ENCODE measurements around the gene BLMH.

Gene BLMH

GRCh38 chr17:30291543-30292285, at the start of gene BLMH:
BLMH (minus strand) TSS chr17:30291944; CDS start chr17:30291819, 125 bp downstream.
- peak; percentile 76 for DNase-seq

GRCh38 chr17:30340801-30341356, 49.1 kb upstream of the BLMH start:
- DNase-seq: no peak

GRCh38 chr17:30339086-30339485, 47.3 kb upstream of the BLMH start:
- DNase-seq: no peak

- DNase-seq: no peak
Measured at GRCh38 chr17:30337393-30337999, 45.8 kb upstream of the BLMH start.

DNA sequence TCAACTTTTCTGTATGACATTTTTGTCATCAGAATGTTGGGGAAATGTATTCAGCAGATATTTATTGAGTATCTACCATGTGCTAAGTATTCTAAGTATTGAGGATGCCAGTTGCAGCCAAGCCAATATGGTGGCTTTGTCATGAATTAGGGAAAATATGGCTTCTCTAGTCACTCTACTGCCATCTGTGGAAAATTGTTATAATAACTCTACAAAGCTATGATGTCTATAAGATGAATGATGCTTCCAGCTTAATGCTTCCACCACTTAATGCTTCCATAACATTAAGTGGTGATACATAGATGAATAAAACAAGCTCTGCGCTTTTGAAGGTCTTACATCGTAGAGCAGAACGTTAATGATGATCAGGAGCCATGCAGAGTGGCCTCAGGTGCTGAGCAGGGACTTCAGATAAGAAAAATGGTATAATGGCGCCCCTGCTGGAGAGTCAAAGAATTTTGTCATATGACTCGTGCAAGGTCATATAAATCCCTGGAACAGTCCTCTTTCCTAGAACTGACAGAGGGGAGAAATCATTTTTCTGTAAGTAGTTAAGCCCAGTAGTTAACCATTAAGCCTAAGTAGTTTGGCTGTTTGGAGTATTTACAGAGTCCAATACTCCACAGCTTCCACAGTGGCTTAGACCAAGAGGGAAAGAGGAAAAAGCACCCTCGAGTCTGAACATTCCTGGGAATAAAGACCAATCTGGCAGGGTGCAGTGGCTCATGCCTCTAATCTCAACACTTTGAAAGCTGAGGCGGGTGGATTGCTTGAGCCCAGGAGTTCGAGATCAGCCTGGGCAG, 44.8 kb upstream of the BLMH start:
- peak; percentile 36 for DNase-seq

- DNase-seq: no peak
Measured at GRCh38 chr17:30334421-30334820, 42.7 kb upstream of the BLMH start.

GRCh38 chr17:30333503-30334360, 42.0 kb upstream of the BLMH start, which contains the start of gene TMIGD1:
TMIGD1 (minus strand) TSS chr17:30334057; CDS start chr17:30332133, 1,924 bp downstream.
- DNase-seq: no peak

- no peak for DNase-seq
Measured at GRCh38 chr17:30332057-30332542, 40.4 kb upstream of the BLMH start.

GRCh38 chr17:30326809-30327208, 35.1 kb upstream of the BLMH start:
- no peak for DNase-seq

GRCh38 chr17:30324723-30325122, 33.0 kb upstream of the BLMH start:
- no peak for DNase-seq

DNA sequence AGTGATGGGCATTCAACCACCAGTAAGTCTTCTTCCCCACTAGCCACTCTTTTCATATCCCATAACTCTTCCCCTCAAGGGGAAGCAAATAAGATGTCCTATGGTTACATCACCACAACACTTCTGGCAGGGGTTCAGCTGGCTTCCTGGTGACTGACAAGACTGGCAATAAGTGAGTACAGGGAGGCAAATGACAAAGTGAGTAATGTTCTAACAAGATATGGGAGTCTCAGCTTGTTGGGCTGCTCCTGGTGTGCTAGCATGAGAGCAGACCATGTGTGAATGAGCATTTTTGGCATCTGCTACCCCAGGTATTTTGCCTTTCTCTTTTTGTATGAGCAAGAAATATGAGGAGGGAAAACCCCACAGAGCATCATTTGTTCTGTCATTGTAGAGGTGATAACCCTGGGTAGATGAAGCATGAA, 32.2 kb upstream of the BLMH start:
- DNase-seq: no peak

- DNase-seq: no peak
Measured at GRCh38 chr17:30323262-30323894, 31.6 kb upstream of the BLMH start.

- no peak for DNase-seq
Measured at GRCh38 chr17:30321314-30321713, 29.6 kb upstream of the BLMH start.

DNA sequence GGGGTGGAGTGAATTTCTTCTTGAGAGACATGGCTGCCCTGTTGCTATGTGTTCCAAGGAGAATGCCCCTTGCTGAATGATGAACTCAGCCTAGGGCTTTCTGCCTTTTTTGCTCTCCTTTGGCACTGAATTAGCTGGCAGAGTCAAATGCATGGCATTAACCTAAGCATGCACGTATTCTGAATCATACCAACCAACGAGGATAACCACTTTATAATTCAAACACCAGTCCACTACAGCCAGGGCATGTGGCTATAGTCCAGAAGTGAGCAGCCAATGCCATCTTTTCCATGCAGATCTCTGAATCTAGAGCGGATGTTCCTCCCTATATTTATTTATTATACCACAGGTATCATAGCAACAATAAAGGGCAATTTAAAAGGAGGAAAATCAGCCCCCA, 26.4 kb upstream of the BLMH start:
- no peak for DNase-seq

- DNase-seq: no peak
Measured at GRCh38 chr17:30316736-30317135, 25.0 kb upstream of the BLMH start.

DNA sequence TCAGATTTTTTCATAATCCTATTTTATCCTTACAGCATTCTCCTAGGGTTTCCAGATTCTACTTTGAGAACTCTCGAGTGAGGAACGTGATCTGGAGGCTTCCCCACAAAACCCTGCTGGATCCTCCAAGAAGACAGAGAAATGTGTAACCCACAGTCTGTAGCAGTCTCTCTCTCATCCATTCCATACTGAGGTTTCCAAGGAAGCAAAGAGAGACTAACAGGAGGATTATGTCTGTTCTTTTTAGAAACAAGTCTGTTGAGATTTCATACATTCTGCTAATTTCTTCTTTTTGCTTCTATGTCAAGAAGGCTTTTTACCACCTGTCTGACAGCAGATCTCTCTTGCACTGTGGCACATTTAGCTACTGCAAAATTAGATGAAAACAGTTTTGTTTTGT, 23.4 kb upstream of the BLMH start:
- DNase-seq: no peak

DNA sequence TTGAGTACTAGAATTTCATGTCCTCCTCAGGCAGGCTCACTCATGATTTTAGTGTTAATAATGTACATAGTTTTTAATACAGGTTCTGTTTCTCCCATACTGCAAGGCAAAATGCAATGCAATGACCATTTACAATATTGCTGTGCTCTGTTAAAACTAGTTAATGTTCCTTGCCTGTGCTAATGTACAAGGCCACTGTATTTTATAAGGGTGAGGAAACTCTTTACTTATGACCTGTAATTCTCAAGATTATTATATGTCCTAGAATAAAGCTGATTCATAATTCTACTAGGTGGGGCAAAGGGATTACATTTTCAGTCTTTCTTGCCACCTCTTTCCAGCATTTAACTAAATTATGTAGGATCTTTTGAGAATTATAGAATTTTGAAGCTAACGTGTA, 22.7 kb upstream of the BLMH start:
- no peak for DNase-seq

GRCh38 chr17:30312226-30312625, 20.5 kb upstream of the BLMH start:
- no peak for DNase-seq

GRCh38 chr17:30310562-30310961, 18.8 kb upstream of the BLMH start:
- DNase-seq: no peak

- no peak for DNase-seq
Measured at GRCh38 chr17:30309591-30309990, 17.8 kb upstream of the BLMH start.

DNA sequence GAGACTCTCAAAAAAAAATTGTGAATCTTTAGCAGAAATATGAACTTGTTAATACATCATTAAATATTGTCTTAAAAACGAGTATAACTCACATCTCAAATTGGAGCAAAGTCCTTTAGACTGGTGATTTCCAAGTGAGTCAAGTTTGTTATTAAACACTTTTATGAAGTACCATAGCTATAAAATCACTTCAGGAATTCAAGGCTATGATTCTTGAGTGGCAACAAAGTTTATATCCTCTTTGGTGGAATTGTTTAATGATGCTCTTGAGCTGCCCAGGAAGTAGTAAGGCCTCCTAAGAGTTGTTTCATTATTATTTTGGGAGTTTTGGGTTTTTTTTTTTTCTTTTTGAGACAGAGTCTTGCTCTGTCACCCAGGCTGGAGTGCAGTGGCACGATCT, 16.7 kb upstream of the BLMH start:
- DNase-seq: no peak

DNA sequence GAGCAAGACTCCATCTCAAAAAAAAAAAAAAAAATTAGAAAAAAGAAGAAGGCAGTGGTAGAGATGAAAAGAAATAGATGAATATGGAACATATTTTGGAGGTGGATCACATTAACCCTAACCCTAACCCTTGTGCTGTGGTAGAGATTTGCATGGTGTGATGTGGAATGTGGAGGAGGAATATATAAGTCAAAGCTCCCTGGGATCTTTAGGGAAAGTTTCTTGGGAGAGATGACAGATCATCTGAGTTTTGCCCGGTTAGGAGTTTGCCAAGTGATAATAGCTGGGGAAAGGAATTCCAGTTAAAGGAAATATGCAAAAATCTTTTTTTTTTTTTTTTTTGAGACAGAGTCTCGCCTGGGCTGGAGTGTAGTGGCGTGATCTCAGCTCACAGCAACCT, 13.0 kb upstream of the BLMH start:
- no peak for DNase-seq

Data from NK-92 treated with Interleukin-12 subunit alpha and Interleukin-12 subunit beta, amount 100 ng/mL, for 24 hours (cell line).